ENCODE data around the gene SCAMP4. TPM values are rescaled to one million over a fixed set of nuclear protein-coding genes. Genes with fewer than 3 reads are reported as not detected.
"Not testable (repeated sequence)": the region's sequence is repeated elsewhere in the genome, so short reads cannot be mapped to it uniquely, and the experiment has no call there.

Gene SCAMP4
- total RNA-seq, 2 experiments from 2014 or later: 23.1 to 25.1 TPM

GRCh38 chr19:1879982-1880381 is 25.2 kb upstream of the SCAMP4 start:
- CTCF ChIA-PET: interaction anchor here (0.9 kb wide), 1 partner anchor 50 kb away, joined by 3 read pairs; no protein-coding TSS in a partner anchor
- H3K36me3 Mint-ChIP-seq (ENCODE audit: low read depth): peaks cover 31% of the 10 kb centered on the region

GRCh38 chr19:1880611-1881392 is 24.4 kb upstream of the SCAMP4 start:
- H3K4me3 Mint-ChIP-seq: peak overlapping the region; percentile 62
- no peaks in the 10 kb centered on the region for H3K27me3 Mint-ChIP-seq
- H3K4me1 Mint-ChIP-seq (ENCODE audit: low read depth): peaks cover 39% of the 10 kb centered on the region
- DNase-seq (no peak), ATAC-seq (no peak)
- intact Hi-C loops (cut with micrococcal nuclease): no loop called here
- peak overlapping the region; percentile 69 for H3K27ac Mint-ChIP-seq
- H3K36me3 Mint-ChIP-seq (ENCODE audit: low read depth): peaks cover 25% of the 10 kb centered on the region
- ChIA-PET CTCF (interaction anchor here (0.9 to 1.3 kb wide), 3 partner anchors 17 to 138 kb away, joined by 3 to 5 read pairs (median 4); no protein-coding TSS in a partner anchor), POLR2A (no interaction called here)
- H3K9me3 Mint-ChIP-seq: no peaks in the 10 kb centered on the region
- TF ChIP-seq CTCF (IDR thresholded peaks at IDR 0.05): no peak

More at GRCh38 chr19:1879982-1880381, 25.2 kb upstream of the SCAMP4 start:
- ATAC-seq; H3K4me3 Mint-ChIP-seq; DNase-seq; POLR2A ChIA-PET; H3K27me3 Mint-ChIP-seq; intact Hi-C loops (cut with micrococcal nuclease); H3K27ac Mint-ChIP-seq; H3K9me3 Mint-ChIP-seq: not testable (repeated sequence)
- H3K4me1 Mint-ChIP-seq (ENCODE audit: low read depth): peaks cover 35% of the 10 kb centered on the region

- H3K9me3 Mint-ChIP-seq; intact Hi-C loops (cut with micrococcal nuclease); H3K27me3 Mint-ChIP-seq; DNase-seq; ATAC-seq: not testable (repeated sequence)
- Mint-ChIP-seq H3K27ac (peak overlapping the region; percentile 94), H3K36me3 (ENCODE audit: low read depth) (peaks cover 25% of the 10 kb centered on the region), H3K4me1 (ENCODE audit: low read depth) (peaks cover 34% of the 10 kb centered on the region), H3K4me3 (peak overlapping the region; percentile 94)
- CTCF ChIA-PET: interaction anchor here (0.9 to 1.3 kb wide), 3 partner anchors 13 to 138 kb away, joined by 4 to 5 read pairs (median 4); no protein-coding TSS in a partner anchor
- POLR2A ChIA-PET: interaction anchor here (1.0 to 2.8 kb wide), 4 partner anchors 12 to 24 kb away, joined by 3 to 14 read pairs (median 5); no protein-coding TSS in a partner anchor
These were observed 23.7 kb upstream of the SCAMP4 start for GRCh38 chr19:1881393-1882088.

GRCh38 chr19:1882089-1882785 is 23.0 kb upstream of the SCAMP4 start:
- H3K4me1 Mint-ChIP-seq (ENCODE audit: low read depth): peaks cover 33% of the 10 kb centered on the region
- ATAC-seq: peak; percentile 64
- peak overlapping the region; percentile 94 for H3K27ac Mint-ChIP-seq
- intact Hi-C loops (cut with micrococcal nuclease): no loop called here
- H3K36me3 Mint-ChIP-seq (ENCODE audit: low read depth): peaks cover 23% of the 10 kb centered on the region
- TF ChIP-seq CTCF (IDR thresholded peaks at IDR 0.05): no peak
- H3K27me3 Mint-ChIP-seq: no peaks in the 10 kb centered on the region
- DNase-seq: peak; percentile 92
- ChIA-PET CTCF (interaction anchor here (0.9 to 1.3 kb wide), 3 partner anchors 12 to 29 kb away, joined by 3 to 5 read pairs (median 4); no protein-coding TSS in a partner anchor), POLR2A (interaction anchor here (0.7 to 3.4 kb wide), 7 partner anchors 8 to 594 kb away, joined by 3 to 14 read pairs (median 5); no protein-coding TSS in a partner anchor)
- H3K4me3 Mint-ChIP-seq: peak overlapping the region; percentile 94
- H3K9me3 Mint-ChIP-seq: no peaks in the 10 kb centered on the region

- peaks cover 37% of the 10 kb centered on the region for H3K4me1 Mint-ChIP-seq (ENCODE audit: low read depth)
- H3K4me3 Mint-ChIP-seq: peak overlapping the region; percentile 94
- H3K27me3 Mint-ChIP-seq: no peaks in the 10 kb centered on the region
- POLR2A ChIA-PET: interaction anchor here (0.7 to 3.4 kb wide), 7 partner anchors 8 to 593 kb away, joined by 3 to 14 read pairs (median 5); no protein-coding TSS in a partner anchor
- no peak for TF ChIP-seq CTCF (IDR thresholded peaks at IDR 0.05)
- H3K27ac Mint-ChIP-seq: peak overlapping the region; percentile 94
- H3K9me3 Mint-ChIP-seq: no peaks in the 10 kb centered on the region
- DNase-seq (no peak), ATAC-seq (no peak)
- H3K36me3 Mint-ChIP-seq (ENCODE audit: low read depth): peaks cover 23% of the 10 kb centered on the region
- intact Hi-C loops (cut with micrococcal nuclease): no loop called here
- CTCF ChIA-PET: interaction anchor here (1.0 kb wide), 2 partner anchors 8 to 30 kb away, joined by 3 read pairs; no protein-coding TSS in a partner anchor
These were observed 22.2 kb upstream of the SCAMP4 start for GRCh38 chr19:1882786-1883692.
